Measurements from ENCODE around the gene MROH2A. TPM values are rescaled to one million over a fixed set of nuclear protein-coding genes. Genes with fewer than 3 reads are reported as not detected.

MROH2A gene
- total RNA-seq, 1 experiment from 2014 or later = not detected

- TF ChIP-seq STAT6 (CRISPR knock-in tag; conservative IDR thresholded peaks at IDR 0.05; ENCODE audit: low read depth) (no peak), ZNF219 (CRISPR knock-in tag; IDR thresholded peaks at IDR 0.05; ENCODE audit: borderline replicate concordance) (no peak), TEAD4 (CRISPR knock-in tag; IDR thresholded peaks at IDR 0.05) (no peak; the same call in 1 of the 2 replicates), ZNF423 (CRISPR knock-in tag; IDR thresholded peaks at IDR 0.05) (no peak), ATF1 (CRISPR knock-in tag; IDR thresholded peaks at IDR 0.05) (no peak), NFE2L1 (CRISPR knock-in tag; IDR thresholded peaks at IDR 0.05) (no peak), FOXP4 (CRISPR knock-in tag; IDR thresholded peaks at IDR 0.05) (peak; percentile 69; the same call in 1 of the 2 replicates), ZBTB21 (CRISPR knock-in tag; IDR thresholded peaks at IDR 0.05; ENCODE audit: borderline replicate concordance) (no peak), ZMAT4 (CRISPR knock-in tag; IDR thresholded peaks at IDR 0.05) (no peak), IRF1 (CRISPR knock-in tag; IDR thresholded peaks at IDR 0.05) (peak; percentile 36; the same call in 1 of the 2 replicates), ZNF396 (CRISPR knock-in tag; IDR thresholded peaks at IDR 0.05; ENCODE audit: borderline replicate concordance) (no peak), SMAD4 (CRISPR knock-in tag; IDR thresholded peaks at IDR 0.05) (no peak), ZNF416 (CRISPR knock-in tag; IDR thresholded peaks at IDR 0.05) (no peak), RELA (CRISPR knock-in tag; IDR thresholded peaks at IDR 0.05; ENCODE audit: borderline replicate concordance) (no peak), MAX (CRISPR knock-in tag; IDR thresholded peaks at IDR 0.05) (peak; percentile 84), ZNF317 (CRISPR knock-in tag; IDR thresholded peaks at IDR 0.05; ENCODE audit: borderline replicate concordance, low read depth) (no peak), JUN (CRISPR knock-in tag; IDR thresholded peaks at IDR 0.05) (0 out of 2 replicates have a peak, but pooled peaks have one; percentile 70), E2F4 (CRISPR knock-in tag; IDR thresholded peaks at IDR 0.05; ENCODE audit: borderline replicate concordance, low read depth) (no peak), SMAD3 (CRISPR knock-in tag; IDR thresholded peaks at IDR 0.05; ENCODE audit: borderline replicate concordance) (peak; percentile 71; the same call in 1 of the 2 replicates), GABPB1 (CRISPR knock-in tag; IDR thresholded peaks at IDR 0.05) (no peak)
- TF ChIP-seq, protein P1, sequence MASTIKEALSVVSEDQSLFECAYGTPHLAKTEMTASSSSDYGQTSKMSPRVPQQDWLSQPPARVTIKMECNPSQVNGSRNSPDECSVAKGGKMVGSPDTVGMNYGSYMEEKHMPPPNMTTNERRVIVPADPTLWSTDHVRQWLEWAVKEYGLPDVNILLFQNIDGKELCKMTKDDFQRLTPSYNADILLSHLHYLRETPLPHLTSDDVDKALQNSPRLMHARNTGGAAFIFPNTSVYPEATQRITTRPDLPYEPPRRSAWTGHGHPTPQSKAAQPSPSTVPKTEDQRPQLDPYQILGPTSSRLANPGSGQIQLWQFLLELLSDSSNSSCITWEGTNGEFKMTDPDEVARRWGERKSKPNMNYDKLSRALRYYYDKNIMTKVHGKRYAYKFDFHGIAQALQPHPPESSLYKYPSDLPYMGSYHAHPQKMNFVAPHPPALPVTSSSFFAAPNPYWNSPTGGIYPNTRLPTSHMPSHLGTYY (CRISPR knock-in tag; IDR thresholded peaks at IDR 0.05) = no peak
- TF ChIP-seq, protein P2, sequence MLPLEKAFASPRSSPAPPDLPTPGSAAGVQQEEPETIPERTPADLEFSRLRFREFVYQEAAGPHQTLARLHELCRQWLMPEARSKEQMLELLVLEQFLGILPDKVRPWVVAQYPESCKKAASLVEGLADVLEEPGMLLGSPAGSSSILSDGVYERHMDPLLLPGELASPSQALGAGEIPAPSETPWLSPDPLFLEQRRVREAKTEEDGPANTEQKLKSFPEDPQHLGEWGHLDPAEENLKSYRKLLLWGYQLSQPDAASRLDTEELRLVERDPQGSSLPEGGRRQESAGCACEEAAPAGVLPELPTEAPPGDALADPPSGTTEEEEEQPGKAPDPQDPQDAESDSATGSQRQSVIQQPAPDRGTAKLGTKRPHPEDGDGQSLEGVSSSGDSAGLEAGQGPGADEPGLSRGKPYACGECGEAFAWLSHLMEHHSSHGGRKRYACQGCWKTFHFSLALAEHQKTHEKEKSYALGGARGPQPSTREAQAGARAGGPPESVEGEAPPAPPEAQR (CRISPR knock-in tag; IDR thresholded peaks at IDR 0.05) = no peak
- TF ChIP-seq, protein P3, sequence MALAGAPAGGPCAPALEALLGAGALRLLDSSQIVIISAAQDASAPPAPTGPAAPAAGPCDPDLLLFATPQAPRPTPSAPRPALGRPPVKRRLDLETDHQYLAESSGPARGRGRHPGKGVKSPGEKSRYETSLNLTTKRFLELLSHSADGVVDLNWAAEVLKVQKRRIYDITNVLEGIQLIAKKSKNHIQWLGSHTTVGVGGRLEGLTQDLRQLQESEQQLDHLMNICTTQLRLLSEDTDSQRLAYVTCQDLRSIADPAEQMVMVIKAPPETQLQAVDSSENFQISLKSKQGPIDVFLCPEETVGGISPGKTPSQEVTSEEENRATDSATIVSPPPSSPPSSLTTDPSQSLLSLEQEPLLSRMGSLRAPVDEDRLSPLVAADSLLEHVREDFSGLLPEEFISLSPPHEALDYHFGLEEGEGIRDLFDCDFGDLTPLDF (CRISPR knock-in tag; IDR thresholded peaks at IDR 0.05) = no peak; the same call in 1 of the 2 replicates
- TF ChIP-seq, protein P4, sequence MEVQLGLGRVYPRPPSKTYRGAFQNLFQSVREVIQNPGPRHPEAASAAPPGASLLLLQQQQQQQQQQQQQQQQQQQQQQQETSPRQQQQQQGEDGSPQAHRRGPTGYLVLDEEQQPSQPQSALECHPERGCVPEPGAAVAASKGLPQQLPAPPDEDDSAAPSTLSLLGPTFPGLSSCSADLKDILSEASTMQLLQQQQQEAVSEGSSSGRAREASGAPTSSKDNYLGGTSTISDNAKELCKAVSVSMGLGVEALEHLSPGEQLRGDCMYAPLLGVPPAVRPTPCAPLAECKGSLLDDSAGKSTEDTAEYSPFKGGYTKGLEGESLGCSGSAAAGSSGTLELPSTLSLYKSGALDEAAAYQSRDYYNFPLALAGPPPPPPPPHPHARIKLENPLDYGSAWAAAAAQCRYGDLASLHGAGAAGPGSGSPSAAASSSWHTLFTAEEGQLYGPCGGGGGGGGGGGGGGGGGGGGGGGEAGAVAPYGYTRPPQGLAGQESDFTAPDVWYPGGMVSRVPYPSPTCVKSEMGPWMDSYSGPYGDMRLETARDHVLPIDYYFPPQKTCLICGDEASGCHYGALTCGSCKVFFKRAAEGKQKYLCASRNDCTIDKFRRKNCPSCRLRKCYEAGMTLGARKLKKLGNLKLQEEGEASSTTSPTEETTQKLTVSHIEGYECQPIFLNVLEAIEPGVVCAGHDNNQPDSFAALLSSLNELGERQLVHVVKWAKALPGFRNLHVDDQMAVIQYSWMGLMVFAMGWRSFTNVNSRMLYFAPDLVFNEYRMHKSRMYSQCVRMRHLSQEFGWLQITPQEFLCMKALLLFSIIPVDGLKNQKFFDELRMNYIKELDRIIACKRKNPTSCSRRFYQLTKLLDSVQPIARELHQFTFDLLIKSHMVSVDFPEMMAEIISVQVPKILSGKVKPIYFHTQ (CRISPR knock-in tag; IDR thresholded peaks at IDR 0.05) = no peak
These were observed 89.9 kb downstream of the MROH2A start, which contains the start of gene MSL3B (continued) for GRCh38 chr2:233867993-233868532.
